ENCODE measurements around the gene TMEM258.

Gene TMEM258

DNA sequence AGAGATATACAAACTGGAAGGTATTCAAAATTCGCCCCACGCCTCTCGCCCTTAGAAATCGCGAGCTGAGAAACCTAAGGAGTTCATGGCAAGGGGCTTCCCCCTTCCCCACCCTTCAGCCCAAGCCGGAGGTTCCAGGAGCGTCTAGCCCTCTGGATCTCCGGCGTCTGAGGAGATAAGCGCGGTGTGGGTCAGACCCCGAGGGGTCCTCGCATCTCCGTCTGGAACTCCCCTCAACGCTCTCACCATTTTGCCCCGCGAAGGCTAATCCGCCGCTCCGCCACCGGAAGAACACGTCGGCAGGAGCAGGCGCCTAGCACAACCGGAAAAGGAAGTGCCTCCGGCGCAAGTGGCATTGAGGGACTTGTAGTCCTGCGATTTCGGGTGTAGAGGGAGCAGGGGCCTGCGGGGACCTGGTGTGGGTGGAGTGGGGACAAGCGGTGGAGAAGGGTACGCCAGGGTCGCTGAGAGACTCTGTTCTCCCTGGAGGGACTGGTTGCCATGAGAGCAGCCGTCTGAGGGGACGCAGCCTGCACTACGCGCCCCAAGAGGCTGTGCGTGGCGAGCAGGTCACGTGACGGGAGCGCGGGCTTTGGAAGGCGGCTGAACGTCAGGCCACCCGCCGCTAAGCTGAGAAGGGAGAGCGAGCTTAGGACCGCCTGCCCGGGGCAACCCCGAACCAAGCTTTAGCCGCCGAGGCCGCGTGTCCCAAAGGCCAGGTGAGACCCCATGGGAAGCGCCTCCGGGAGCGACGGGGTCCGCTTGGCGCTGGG is at the start of gene TMEM258, which contains the start of gene FEN1:
Gene TMEM258, minus strand, starts transcription at position 290 of the 773 bp plus-strand sequence. Its CDS starts 41 bp downstream, at position 249.
Gene FEN1, plus strand, starts transcription at position 602 of the 773 bp plus-strand sequence. CDS start 2,451 bp downstream, outside the sequence.
- Histone ChIP-seq H3K9ac (ENCODE audit: low read length) (peak within 1 kb of the TSS; percentile 97), H3K36me3 (ENCODE audit: control insufficient read depth, insufficient read depth, low read length) (no peaks in the 10 kb centered on the region), H3K4me3 (ENCODE audit: low read length) (peak within 1 kb of the TSS; percentile 89), H3K4me1 (ENCODE audit: control insufficient read depth, insufficient read depth, low read length) (peaks cover 26% of the 10 kb centered on the region), H3K9me3 (ENCODE audit: control insufficient read depth, low read length) (no peaks in the 10 kb centered on the region), H3K27me3 (ENCODE audit: control insufficient read depth, insufficient read depth, low read length) (no peaks in the 10 kb centered on the region)

DNA sequence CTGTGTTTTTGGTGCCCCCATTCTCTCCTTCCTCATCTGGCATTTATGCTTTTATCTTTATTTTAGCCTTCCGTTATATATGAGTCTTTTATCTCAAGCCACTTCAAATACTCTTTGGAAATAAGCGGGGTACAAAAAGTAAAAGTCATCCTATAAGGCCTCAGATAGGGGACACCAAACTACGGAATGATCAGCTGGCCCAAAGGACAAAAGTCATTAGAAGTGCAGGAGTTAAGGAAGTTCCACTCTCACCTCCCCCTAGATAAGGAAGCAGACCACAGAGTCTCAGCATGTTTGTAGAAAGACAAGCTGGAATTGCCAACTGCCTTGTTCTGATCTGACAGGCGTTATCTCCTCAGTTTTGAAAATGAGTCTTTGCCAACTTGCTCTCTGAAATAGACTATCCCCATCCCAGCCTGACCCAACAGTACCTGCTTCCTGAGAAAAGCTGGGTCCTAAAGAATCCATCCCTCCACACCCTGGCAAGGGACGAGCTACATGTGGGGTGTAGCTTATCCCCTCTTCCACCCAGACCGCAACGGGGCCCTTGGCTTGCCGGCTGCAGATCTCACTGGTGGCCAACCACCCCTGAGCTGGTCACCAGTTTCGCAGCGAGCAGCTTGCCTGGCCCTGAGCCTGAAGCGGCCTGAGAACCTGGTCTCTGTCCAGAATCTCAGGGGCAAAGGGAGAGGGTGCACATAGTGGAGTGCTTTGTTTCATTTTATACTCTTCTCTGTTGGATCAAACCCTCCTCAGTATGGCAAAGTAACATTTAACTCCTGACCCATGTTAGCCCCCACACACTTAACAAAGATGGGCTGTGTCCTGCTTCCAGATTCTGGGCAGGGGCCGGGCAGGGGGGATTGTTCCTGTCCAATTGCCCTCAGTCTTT is 49.5 kb upstream of the TMEM258 start:
- no peaks in the 10 kb centered on the region for H3K4me1 ChIP-seq (ENCODE audit: control insufficient read depth, insufficient read depth, low read length)
- no peaks in the 10 kb centered on the region for H3K27me3 ChIP-seq (ENCODE audit: control insufficient read depth, insufficient read depth, low read length)
- H3K36me3 ChIP-seq (ENCODE audit: control insufficient read depth, insufficient read depth, low read length), result no peaks in the 10 kb centered on the region
- no peak overlapping the region for H3K4me3 ChIP-seq (ENCODE audit: low read length)
- no peak overlapping the region for H3K9ac ChIP-seq (ENCODE audit: low read length)
- H3K9me3 ChIP-seq (ENCODE audit: control insufficient read depth, low read length), result no peaks in the 10 kb centered on the region

GRCh38 chr11:61840371-61840770 is 48.0 kb upstream of the TMEM258 start:
- Histone ChIP-seq H3K4me3 (ENCODE audit: low read length) (no peak overlapping the region), H3K4me1 (ENCODE audit: control insufficient read depth, insufficient read depth, low read length) (no peaks in the 10 kb centered on the region), H3K9ac (ENCODE audit: low read length) (no peak overlapping the region), H3K36me3 (ENCODE audit: control insufficient read depth, insufficient read depth, low read length) (no peaks in the 10 kb centered on the region), H3K27me3 (ENCODE audit: control insufficient read depth, insufficient read depth, low read length) (no peaks in the 10 kb centered on the region), H3K9me3 (ENCODE audit: control insufficient read depth, low read length) (no peaks in the 10 kb centered on the region)

DNA sequence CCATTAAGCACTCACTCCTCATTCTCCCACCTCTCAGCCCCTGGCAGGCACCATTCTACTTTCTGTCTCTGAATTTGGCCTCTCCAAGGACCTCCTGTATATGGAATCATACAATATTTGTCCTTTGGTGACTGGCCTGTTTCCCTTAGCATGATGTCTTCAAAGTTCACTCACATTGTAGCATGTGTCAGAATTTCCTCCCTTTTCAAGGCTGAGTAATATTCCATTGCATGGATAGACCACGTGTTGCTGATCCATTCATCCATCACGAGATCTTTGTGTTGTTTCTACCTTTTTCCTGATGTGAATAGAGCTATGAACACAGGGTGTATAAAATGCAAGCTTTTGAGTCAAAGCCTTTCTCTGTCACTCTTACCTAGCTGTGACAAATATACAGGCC is 47.3 kb upstream of the TMEM258 start:
- Histone ChIP-seq H3K9me3 (ENCODE audit: control insufficient read depth, low read length) (no peaks in the 10 kb centered on the region), H3K4me3 (ENCODE audit: low read length) (no peak overlapping the region), H3K27me3 (ENCODE audit: control insufficient read depth, insufficient read depth, low read length) (no peaks in the 10 kb centered on the region), H3K36me3 (ENCODE audit: control insufficient read depth, insufficient read depth, low read length) (no peaks in the 10 kb centered on the region), H3K4me1 (ENCODE audit: control insufficient read depth, insufficient read depth, low read length) (no peaks in the 10 kb centered on the region), H3K9ac (ENCODE audit: low read length) (no peak overlapping the region)

DNA sequence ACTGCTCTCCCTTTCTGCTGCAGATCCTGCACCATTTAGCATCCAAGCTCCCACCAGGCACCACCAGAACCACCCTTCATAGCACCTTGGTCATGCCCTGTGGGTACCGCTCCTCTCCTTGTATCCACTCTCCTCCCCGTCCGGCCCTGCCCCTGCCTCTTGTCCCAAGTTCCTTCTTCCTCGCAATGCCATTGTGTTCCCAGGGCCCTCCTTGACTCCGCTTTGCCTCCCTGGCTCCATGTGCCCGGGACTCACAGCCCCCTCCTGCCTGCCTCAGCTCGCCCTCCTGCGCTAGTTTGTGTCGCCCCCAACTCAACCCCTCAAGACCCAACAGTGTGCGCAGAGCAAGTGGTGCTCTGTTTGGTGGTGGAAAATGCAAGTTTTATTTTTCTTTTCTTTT is 46.5 kb upstream of the TMEM258 start:
- Histone ChIP-seq H3K4me1 (ENCODE audit: control insufficient read depth, insufficient read depth, low read length) (no peaks in the 10 kb centered on the region), H3K9me3 (ENCODE audit: control insufficient read depth, low read length) (no peaks in the 10 kb centered on the region), H3K36me3 (ENCODE audit: control insufficient read depth, insufficient read depth, low read length) (no peaks in the 10 kb centered on the region), H3K4me3 (ENCODE audit: low read length) (no peak overlapping the region), H3K27me3 (ENCODE audit: control insufficient read depth, insufficient read depth, low read length) (no peaks in the 10 kb centered on the region), H3K9ac (ENCODE audit: low read length) (no peak overlapping the region)

- Histone ChIP-seq H3K4me1 (ENCODE audit: control insufficient read depth, insufficient read depth, low read length) (no peaks in the 10 kb centered on the region), H3K9me3 (ENCODE audit: control insufficient read depth, low read length) (no peaks in the 10 kb centered on the region), H3K27me3 (ENCODE audit: control insufficient read depth, insufficient read depth, low read length) (peaks cover 2% of the 10 kb centered on the region), H3K36me3 (ENCODE audit: control insufficient read depth, insufficient read depth, low read length) (no peaks in the 10 kb centered on the region), H3K9ac (ENCODE audit: low read length) (no peak overlapping the region), H3K4me3 (ENCODE audit: low read length) (no peak overlapping the region)
Measured at GRCh38 chr11:61838501-61838900, 46.1 kb upstream of the TMEM258 start.

GRCh38 chr11:61837411-61838005 is 45.1 kb upstream of the TMEM258 start:
- Histone ChIP-seq H3K36me3 (ENCODE audit: control insufficient read depth, insufficient read depth, low read length) (no peaks in the 10 kb centered on the region), H3K27me3 (ENCODE audit: control insufficient read depth, insufficient read depth, low read length) (peaks cover 3% of the 10 kb centered on the region), H3K4me1 (ENCODE audit: control insufficient read depth, insufficient read depth, low read length) (no peaks in the 10 kb centered on the region), H3K4me3 (ENCODE audit: low read length) (no peak overlapping the region), H3K9me3 (ENCODE audit: control insufficient read depth, low read length) (no peaks in the 10 kb centered on the region), H3K9ac (ENCODE audit: low read length) (no peak overlapping the region)

- Histone ChIP-seq H3K36me3 (ENCODE audit: control insufficient read depth, insufficient read depth, low read length) (no peaks in the 10 kb centered on the region), H3K9ac (ENCODE audit: low read length) (no peak overlapping the region), H3K9me3 (ENCODE audit: control insufficient read depth, low read length) (no peaks in the 10 kb centered on the region), H3K4me1 (ENCODE audit: control insufficient read depth, insufficient read depth, low read length) (no peaks in the 10 kb centered on the region), H3K4me3 (ENCODE audit: low read length) (no peak overlapping the region), H3K27me3 (ENCODE audit: control insufficient read depth, insufficient read depth, low read length) (peaks cover 3% of the 10 kb centered on the region)
Measured at GRCh38 chr11:61836193-61836592, 43.8 kb upstream of the TMEM258 start.

- Histone ChIP-seq H3K9me3 (ENCODE audit: control insufficient read depth, low read length) (no peaks in the 10 kb centered on the region), H3K9ac (ENCODE audit: low read length) (no peak overlapping the region), H3K36me3 (ENCODE audit: control insufficient read depth, insufficient read depth, low read length) (no peaks in the 10 kb centered on the region), H3K4me3 (ENCODE audit: low read length) (no peak overlapping the region), H3K27me3 (ENCODE audit: control insufficient read depth, insufficient read depth, low read length) (peaks cover 16% of the 10 kb centered on the region), H3K4me1 (ENCODE audit: control insufficient read depth, insufficient read depth, low read length) (no peaks in the 10 kb centered on the region)
Measured at GRCh38 chr11:61834278-61835048, 42.1 kb upstream of the TMEM258 start.

DNA sequence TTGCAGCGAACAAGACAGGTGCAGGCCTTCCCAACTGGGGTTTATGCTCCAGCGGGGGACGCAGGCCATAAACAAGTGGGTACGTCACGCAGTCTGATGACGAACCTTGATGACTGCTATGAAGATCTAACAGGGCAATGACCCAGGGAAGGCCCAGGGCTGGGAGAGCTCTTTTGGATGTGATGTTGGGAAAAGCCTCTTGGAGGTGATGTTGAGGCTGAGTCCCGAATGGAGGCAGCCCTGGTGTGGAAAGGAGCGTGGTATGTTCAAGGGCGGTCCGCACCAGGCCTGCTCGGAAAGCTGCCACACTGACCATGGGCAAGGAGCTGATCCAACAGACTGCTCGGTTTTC is 41.5 kb upstream of the TMEM258 start:
- H3K4me1 ChIP-seq (ENCODE audit: control insufficient read depth, insufficient read depth, low read length), result no peaks in the 10 kb centered on the region
- H3K36me3 ChIP-seq (ENCODE audit: control insufficient read depth, insufficient read depth, low read length), result no peaks in the 10 kb centered on the region
- no peak overlapping the region for H3K9ac ChIP-seq (ENCODE audit: low read length)
- peaks cover 21% of the 10 kb centered on the region for H3K27me3 ChIP-seq (ENCODE audit: control insufficient read depth, insufficient read depth, low read length)
- no peaks in the 10 kb centered on the region for H3K9me3 ChIP-seq (ENCODE audit: control insufficient read depth, low read length)
- H3K4me3 ChIP-seq (ENCODE audit: low read length), result no peak overlapping the region

DNA sequence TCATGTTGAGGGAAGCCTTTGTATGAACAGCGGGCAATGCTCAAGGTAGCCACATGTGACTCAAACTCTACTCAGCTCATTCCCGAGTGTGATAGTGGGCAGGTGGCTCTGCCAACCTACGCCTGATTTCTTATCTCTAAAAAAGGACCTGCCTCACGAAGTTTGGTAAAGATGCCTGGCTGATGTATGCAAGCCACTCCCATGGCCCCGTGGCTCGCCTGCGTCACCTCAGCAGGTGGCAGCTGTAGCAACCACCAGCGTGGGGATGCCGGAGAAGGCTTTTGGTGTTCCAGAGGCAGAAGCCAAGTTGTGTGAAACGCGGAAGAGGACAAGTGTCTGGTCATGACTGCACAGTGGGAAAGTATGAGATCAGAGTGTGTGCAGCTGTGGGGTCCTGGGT is 41.1 kb upstream of the TMEM258 start:
- Histone ChIP-seq H3K27me3 (ENCODE audit: control insufficient read depth, insufficient read depth, low read length) (peaks cover 26% of the 10 kb centered on the region), H3K4me3 (ENCODE audit: low read length) (no peak overlapping the region)

More for the DNA sequence above, 41.1 kb upstream of the TMEM258 start:
- no peaks in the 10 kb centered on the region for H3K4me1 ChIP-seq (ENCODE audit: control insufficient read depth, insufficient read depth, low read length)
- H3K36me3 ChIP-seq (ENCODE audit: control insufficient read depth, insufficient read depth, low read length), result no peaks in the 10 kb centered on the region
- H3K9me3 ChIP-seq (ENCODE audit: control insufficient read depth, low read length), result no peaks in the 10 kb centered on the region
- no peak overlapping the region for H3K9ac ChIP-seq (ENCODE audit: low read length)
